GM21737 (cell line): Measurements from ENCODE around the gene SHKBP1.
"Not testable (repeated sequence)": the region's sequence is repeated elsewhere in the genome, so short reads cannot be mapped to it uniquely, and the experiment has no call there.

Experiments
- ATAC-seq: cut with Tn5 transposase; IDR thresholded peaks from one replicate; pipeline ENCODE4 v1.9.1; 2021; ENCODE audit warnings: mild to moderate bottlenecking, moderate library complexity; ENCODE audit not compliant: unreplicated experiment

The SHKBP1 gene

GRCh38 chr19:40576585-40577451 is at the start of gene SHKBP1:
Gene SHKBP1 (plus strand): TSS chr19:40576873. CDS start chr19:40576900, 27 bp downstream.
- peak; percentile 93 for ATAC-seq

GRCh38 chr19:40528078-40528477 is 48.6 kb upstream of the SHKBP1 start:
- no peak for ATAC-seq

GRCh38 chr19:40528533-40529092 is 48.1 kb upstream of the SHKBP1 start:
- ATAC-seq = no peak

- ATAC-seq = peak; percentile 45
These were observed 47.3 kb upstream of the SHKBP1 start for GRCh38 chr19:40529093-40529954.

GRCh38 chr19:40530091-40530901 is 46.4 kb upstream of the SHKBP1 start:
- ATAC-seq = no peak

GRCh38 chr19:40533508-40533907 is 43.2 kb upstream of the SHKBP1 start:
- no peak for ATAC-seq

- ATAC-seq = no peak
These were observed 42.5 kb upstream of the SHKBP1 start for GRCh38 chr19:40534148-40534547.

GRCh38 chr19:40539070-40539469 is 37.6 kb upstream of the SHKBP1 start:
- ATAC-seq = no peak

- no peak for ATAC-seq
These were observed 34.3 kb upstream of the SHKBP1 start for GRCh38 chr19:40542202-40542859.

GRCh38 chr19:40543029-40543597 is 33.6 kb upstream of the SHKBP1 start:
- ATAC-seq = no peak

GRCh38 chr19:40546153-40546841 is 30.4 kb upstream of the SHKBP1 start:
- ATAC-seq = not testable (repeated sequence)

- ATAC-seq = not testable (repeated sequence)
These were observed 29.5 kb upstream of the SHKBP1 start for GRCh38 chr19:40547190-40547589.

- ATAC-seq = no peak
These were observed 28.8 kb upstream of the SHKBP1 start for GRCh38 chr19:40547836-40548235.

GRCh38 chr19:40549007-40549708 is 27.5 kb upstream of the SHKBP1 start:
- no peak for ATAC-seq

- ATAC-seq = no peak
These were observed 25.7 kb upstream of the SHKBP1 start for GRCh38 chr19:40550951-40551350.

GRCh38 chr19:40552848-40553247 is 23.8 kb upstream of the SHKBP1 start:
- no peak for ATAC-seq

GRCh38 chr19:40553885-40554857 is 22.5 kb upstream of the SHKBP1 start:
- ATAC-seq = no peak
